Panc1 (cell line): ENCODE measurements around the gene MAP4K2. TPM values are rescaled to one million over a fixed set of nuclear protein-coding genes. Genes with fewer than 3 reads are reported as not detected.

Experiments
- ATAC-seq: fragments of 200-7000 bp; cut with Tn5 transposase; 2 replicates; pipeline ENCODE4 v1.9.1; 2020; ENCODE audit warnings: mild to moderate bottlenecking, moderate library complexity
- BruUV-seq: library from RNA; stranded (reverse); fragments of 400-500 nt; replicated peaks from 2 replicates; lab custom pipeline; 2021; lab: Mats Ljungman, UMichigan
- CTCF ChIA-PET: fragments of 300-600 bp; sonication (Branson Sonifier 250); formaldehyde crosslinking; loops from one replicate; lab custom pipeline; 2022; ENCODE audit warnings: antibody characterized with exemption; lab: Charles Lee
- POLR2A ChIA-PET: fragments of 300-600 bp; sonication (Branson Sonifier 250); formaldehyde crosslinking; loops from one replicate; lab custom pipeline; 2022; ENCODE audit warnings: antibody characterized with exemption; lab: Charles Lee
- DNase-seq: peaks from one replicate; pipeline ENCODE4 v3.0.0-alpha.2; 2010; ENCODE audit warnings: low read depth, low spot score
- H3K27ac ChIP-seq: 2 replicates; pipeline ENCODE4 v1.5.1; 2011; ENCODE audit warnings: mild to moderate bottlenecking, low read length, inconsistent platforms
- H3K27me3 ChIP-seq: fragments of 200-500 bp; sonication (Bioruptor generic); 2 replicates; pipeline ENCODE4 v1.6.0; 2014; ENCODE audit warnings: low read length, inconsistent platforms; ENCODE audit not compliant: control insufficient read depth, insufficient read depth
- H3K36me3 ChIP-seq: fragments of 200-500 bp; sonication (Bioruptor generic); 2 replicates; pipeline ENCODE4 v1.5.1; 2014; ENCODE audit warnings: inconsistent platforms, mild to moderate bottlenecking, low read length, moderate library complexity; ENCODE audit not compliant: control insufficient read depth, insufficient read depth
- H3K4me1 ChIP-seq: 2 replicates; pipeline ENCODE4 v1.5.1; 2011; ENCODE audit warnings: inconsistent platforms, mild to moderate bottlenecking, low read length, moderate library complexity; ENCODE audit not compliant: control insufficient read depth, insufficient read depth
- H3K4me3 ChIP-seq, 2 experiments: 2 replicates each; pipeline ENCODE4 v1.5.1; 2011 to 2012; ENCODE audit warnings: low read depth in 2 of 2, low read length in 2 of 2, mild to moderate bottlenecking in 2 of 2, inconsistent platforms in 1 of 2, moderate library complexity in 1 of 2
- H3K9me3 ChIP-seq: fragments of 200-500 bp; sonication (Bioruptor generic); 2 replicates; pipeline ENCODE4 v1.5.1; 2014; ENCODE audit warnings: low read depth, mild to moderate bottlenecking, inconsistent platforms, low read length, moderate library complexity; ENCODE audit not compliant: control insufficient read depth, insufficient read depth
- POLR2AphosphoS5 ChIP-seq: IDR thresholded peaks from 2 replicates; pipeline ENCODE4 v1.6.1; 2012; ENCODE audit warnings: mild to moderate bottlenecking, low read depth, low read length, moderate library complexity
- REST ChIP-seq, 2 experiments: IDR thresholded peaks; 2 replicates each; pipeline ENCODE4 v1.6.1; 2011 to 2012; ENCODE audit warnings: low read depth in 2 of 2, control low read depth in 1 of 2, low read length in 1 of 2, mild to moderate bottlenecking in 1 of 2, moderate library complexity in 1 of 2; ENCODE audit not compliant: insufficient read depth in 1 of 2
- SIN3A ChIP-seq: IDR thresholded peaks from 2 replicates; pipeline ENCODE4 v1.6.1; 2012; ENCODE audit warnings: low read depth, mild to moderate bottlenecking, low read length, moderate library complexity, borderline replicate concordance; ENCODE audit not compliant: insufficient read depth
- TCF7L2 ChIP-seq: IDR thresholded peaks from 2 replicates; pipeline ENCODE4 v1.6.1; 2011; ENCODE audit warnings: mild to moderate bottlenecking, low read depth, low read length, inconsistent platforms
- in situ Hi-C: cut with HindIII; loops from 2 replicates; pipeline ENCODE4 v1.10.0; 2016; ENCODE audit warnings: low sequenced_read_pairs, low pct_unique_long_range_greater_than_20kb
- intact Hi-C: fragments of 100-400 bp; cut with micrococcal nuclease; formaldehyde crosslinking; loops from one replicate; pipeline ENCODE4 v1.10.0; 2022; ENCODE audit not compliant: unreplicated experiment
- total RNA-seq: library from RNA; stranded (reverse); gene quantifications from one replicate; pipeline ENCODE4 v1.2.1, GENCODE V29; 2021; ENCODE audit not compliant: unreplicated experiment
- TF ChIP-seq, protein P1 (sequence below): fragments of 450-650 bp; IDR thresholded peaks from 2 replicates; pipeline ENCODE4 v1.5.1; 2017; ENCODE audit warnings: mild to moderate bottlenecking

The MAP4K2 gene
- total RNA-seq, 1 experiment from 2014 or later, result 46.4 TPM

- H3K4me1 ChIP-seq, result peaks cover 10% of the 10 kb centered on the region
- ATAC-seq, result no peak
- CTCF ChIA-PET, result interaction anchor here (0.6 kb wide), 1 partner anchor 70 kb away, joined by 8 read pairs; no protein-coding TSS in a partner anchor
- no peak for TF ChIP-seq TCF7L2
- no peak for TF ChIP-seq SIN3A
- TF ChIP-seq POLR2AphosphoS5, result no peak
- TF ChIP-seq, protein P1, sequence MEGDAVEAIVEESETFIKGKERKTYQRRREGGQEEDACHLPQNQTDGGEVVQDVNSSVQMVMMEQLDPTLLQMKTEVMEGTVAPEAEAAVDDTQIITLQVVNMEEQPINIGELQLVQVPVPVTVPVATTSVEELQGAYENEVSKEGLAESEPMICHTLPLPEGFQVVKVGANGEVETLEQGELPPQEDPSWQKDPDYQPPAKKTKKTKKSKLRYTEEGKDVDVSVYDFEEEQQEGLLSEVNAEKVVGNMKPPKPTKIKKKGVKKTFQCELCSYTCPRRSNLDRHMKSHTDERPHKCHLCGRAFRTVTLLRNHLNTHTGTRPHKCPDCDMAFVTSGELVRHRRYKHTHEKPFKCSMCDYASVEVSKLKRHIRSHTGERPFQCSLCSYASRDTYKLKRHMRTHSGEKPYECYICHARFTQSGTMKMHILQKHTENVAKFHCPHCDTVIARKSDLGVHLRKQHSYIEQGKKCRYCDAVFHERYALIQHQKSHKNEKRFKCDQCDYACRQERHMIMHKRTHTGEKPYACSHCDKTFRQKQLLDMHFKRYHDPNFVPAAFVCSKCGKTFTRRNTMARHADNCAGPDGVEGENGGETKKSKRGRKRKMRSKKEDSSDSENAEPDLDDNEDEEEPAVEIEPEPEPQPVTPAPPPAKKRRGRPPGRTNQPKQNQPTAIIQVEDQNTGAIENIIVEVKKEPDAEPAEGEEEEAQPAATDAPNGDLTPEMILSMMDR, result no peak
- no peak for TF ChIP-seq REST (IDR thresholded peaks at IDR 0.05; ENCODE audit: insufficient read depth in 1 of 2, low read depth in 2 of 2, low read length in 1 of 2)
- intact Hi-C loops, result no loop called here
- H3K36me3 ChIP-seq, result no peaks in the 10 kb centered on the region
- no peaks in the 10 kb centered on the region for H3K9me3 ChIP-seq
- DNase-seq, result no peak
- POLR2A ChIA-PET, result no interaction called here
- H3K4me3 ChIP-seq, result no peak overlapping the region
- no peaks in the 10 kb centered on the region for H3K27me3 ChIP-seq
- BruUV-seq, result no TSS peak
- in situ Hi-C loops, result no loop called here
- no peak overlapping the region for H3K27ac ChIP-seq
Observed at GRCh38 chr11:64758330-64759079, 44.5 kb downstream of the MAP4K2 start.

GRCh38 chr11:64757549-64758329 lies 45.3 kb downstream of the MAP4K2 start:
- DNase-seq (no peak), ATAC-seq (no peak)
- CTCF ChIA-PET, result interaction anchor here (0.6 kb wide), 1 partner anchor 69 kb away, joined by 8 read pairs; no protein-coding TSS in a partner anchor
- Histone ChIP-seq H3K27ac (no peak overlapping the region), H3K9me3 (no peaks in the 10 kb centered on the region), H3K27me3 (no peaks in the 10 kb centered on the region), H3K36me3 (no peaks in the 10 kb centered on the region), H3K4me3 (no peak overlapping the region), H3K4me1 (peaks cover 3% of the 10 kb centered on the region)
- TF ChIP-seq POLR2AphosphoS5 (no peak), TCF7L2 (no peak), SIN3A (no peak), REST (IDR thresholded peaks at IDR 0.05; ENCODE audit: insufficient read depth in 1 of 2, low read depth in 2 of 2, low read length in 1 of 2) (no peak)
- TF ChIP-seq, protein P1, result no peak
- in situ Hi-C loops, result no loop called here
- BruUV-seq, result no TSS peak
- intact Hi-C loops, result no loop called here
- POLR2A ChIA-PET, result no interaction called here
